ENCODE data around the gene PPRC1.

DNA sequence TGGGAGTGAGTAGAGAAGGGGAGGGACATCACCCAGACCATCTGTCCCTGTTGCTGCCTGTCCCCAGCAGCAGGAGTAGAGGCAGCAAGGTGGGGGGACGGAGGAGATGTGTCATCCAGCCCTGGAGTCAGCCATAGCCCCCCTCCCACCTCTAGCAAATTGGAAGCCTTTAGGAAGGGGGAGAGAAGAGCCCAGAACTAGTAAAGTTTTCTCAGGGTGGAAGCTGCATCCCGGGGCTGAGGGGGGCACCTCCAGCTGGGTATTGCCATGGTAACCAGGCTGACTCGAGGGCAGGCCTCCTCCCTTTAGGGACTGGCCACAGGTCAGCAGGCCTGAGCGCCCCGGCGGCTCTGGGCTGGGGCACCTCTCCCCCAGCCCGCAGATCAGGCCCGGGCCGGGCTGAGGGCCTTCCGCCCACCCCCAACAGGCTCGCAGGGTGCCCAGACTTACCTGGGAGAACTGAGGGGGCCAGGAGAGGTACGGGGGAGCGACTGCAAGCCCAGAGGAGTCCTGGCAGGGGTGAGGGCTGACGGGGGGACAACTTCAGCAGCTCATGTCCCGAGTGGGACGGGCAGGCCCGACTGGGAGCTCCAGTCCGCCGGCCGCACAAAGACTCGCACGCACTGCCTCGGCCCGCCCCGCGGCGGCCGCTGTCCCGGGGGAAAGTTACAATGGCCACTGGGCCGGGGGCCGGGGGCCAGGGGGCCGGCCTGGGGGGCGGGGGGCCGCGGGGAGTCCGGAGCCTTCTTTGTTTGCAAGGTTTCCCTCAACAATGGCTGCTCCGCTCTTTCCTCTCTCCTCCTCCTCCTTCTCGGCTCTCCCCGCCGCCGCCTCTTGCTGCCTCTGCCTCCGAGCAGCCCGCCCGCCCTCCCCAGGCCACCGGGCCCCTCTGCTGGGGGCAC lies 18.6 kb upstream of the PPRC1 start:
- TF ChIP-seq, protein P1, sequence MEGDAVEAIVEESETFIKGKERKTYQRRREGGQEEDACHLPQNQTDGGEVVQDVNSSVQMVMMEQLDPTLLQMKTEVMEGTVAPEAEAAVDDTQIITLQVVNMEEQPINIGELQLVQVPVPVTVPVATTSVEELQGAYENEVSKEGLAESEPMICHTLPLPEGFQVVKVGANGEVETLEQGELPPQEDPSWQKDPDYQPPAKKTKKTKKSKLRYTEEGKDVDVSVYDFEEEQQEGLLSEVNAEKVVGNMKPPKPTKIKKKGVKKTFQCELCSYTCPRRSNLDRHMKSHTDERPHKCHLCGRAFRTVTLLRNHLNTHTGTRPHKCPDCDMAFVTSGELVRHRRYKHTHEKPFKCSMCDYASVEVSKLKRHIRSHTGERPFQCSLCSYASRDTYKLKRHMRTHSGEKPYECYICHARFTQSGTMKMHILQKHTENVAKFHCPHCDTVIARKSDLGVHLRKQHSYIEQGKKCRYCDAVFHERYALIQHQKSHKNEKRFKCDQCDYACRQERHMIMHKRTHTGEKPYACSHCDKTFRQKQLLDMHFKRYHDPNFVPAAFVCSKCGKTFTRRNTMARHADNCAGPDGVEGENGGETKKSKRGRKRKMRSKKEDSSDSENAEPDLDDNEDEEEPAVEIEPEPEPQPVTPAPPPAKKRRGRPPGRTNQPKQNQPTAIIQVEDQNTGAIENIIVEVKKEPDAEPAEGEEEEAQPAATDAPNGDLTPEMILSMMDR (IDR thresholded peaks at IDR 0.05; ENCODE audit: low read depth, low read length, missing input control): no peak
- TF ChIP-seq SP1 (IDR thresholded peaks at IDR 0.05) (no peak), TAF1 (conservative IDR thresholded peaks at IDR 0.05) (no peak), GABPA (IDR thresholded peaks at IDR 0.05 in 1 of 2, conservative IDR thresholded peaks at IDR 0.05 in 1 of 2) (no peak), YY1 (IDR thresholded peaks at IDR 0.05) (no peak), HNF4A (conservative IDR thresholded peaks at IDR 0.05) (no peak), RXRA (IDR thresholded peaks at IDR 0.05) (no peak), JUND (IDR thresholded peaks at IDR 0.05) (no peak), RAD21 (IDR thresholded peaks at IDR 0.05) (no peak), NR2F2 (IDR thresholded peaks at IDR 0.05) (no peak), FOXA1 (IDR thresholded peaks at IDR 0.05) (no peak)
- TF ChIP-seq, protein P2, sequence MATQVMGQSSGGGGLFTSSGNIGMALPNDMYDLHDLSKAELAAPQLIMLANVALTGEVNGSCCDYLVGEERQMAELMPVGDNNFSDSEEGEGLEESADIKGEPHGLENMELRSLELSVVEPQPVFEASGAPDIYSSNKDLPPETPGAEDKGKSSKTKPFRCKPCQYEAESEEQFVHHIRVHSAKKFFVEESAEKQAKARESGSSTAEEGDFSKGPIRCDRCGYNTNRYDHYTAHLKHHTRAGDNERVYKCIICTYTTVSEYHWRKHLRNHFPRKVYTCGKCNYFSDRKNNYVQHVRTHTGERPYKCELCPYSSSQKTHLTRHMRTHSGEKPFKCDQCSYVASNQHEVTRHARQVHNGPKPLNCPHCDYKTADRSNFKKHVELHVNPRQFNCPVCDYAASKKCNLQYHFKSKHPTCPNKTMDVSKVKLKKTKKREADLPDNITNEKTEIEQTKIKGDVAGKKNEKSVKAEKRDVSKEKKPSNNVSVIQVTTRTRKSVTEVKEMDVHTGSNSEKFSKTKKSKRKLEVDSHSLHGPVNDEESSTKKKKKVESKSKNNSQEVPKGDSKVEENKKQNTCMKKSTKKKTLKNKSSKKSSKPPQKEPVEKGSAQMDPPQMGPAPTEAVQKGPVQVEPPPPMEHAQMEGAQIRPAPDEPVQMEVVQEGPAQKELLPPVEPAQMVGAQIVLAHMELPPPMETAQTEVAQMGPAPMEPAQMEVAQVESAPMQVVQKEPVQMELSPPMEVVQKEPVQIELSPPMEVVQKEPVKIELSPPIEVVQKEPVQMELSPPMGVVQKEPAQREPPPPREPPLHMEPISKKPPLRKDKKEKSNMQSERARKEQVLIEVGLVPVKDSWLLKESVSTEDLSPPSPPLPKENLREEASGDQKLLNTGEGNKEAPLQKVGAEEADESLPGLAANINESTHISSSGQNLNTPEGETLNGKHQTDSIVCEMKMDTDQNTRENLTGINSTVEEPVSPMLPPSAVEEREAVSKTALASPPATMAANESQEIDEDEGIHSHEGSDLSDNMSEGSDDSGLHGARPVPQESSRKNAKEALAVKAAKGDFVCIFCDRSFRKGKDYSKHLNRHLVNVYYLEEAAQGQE (IDR thresholded peaks at IDR 0.05): no peak
- TF ChIP-seq, protein P3, sequence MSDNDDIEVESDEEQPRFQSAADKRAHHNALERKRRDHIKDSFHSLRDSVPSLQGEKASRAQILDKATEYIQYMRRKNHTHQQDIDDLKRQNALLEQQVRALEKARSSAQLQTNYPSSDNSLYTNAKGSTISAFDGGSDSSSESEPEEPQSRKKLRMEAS (IDR thresholded peaks at IDR 0.05): no peak
- TF ChIP-seq, protein P4, sequence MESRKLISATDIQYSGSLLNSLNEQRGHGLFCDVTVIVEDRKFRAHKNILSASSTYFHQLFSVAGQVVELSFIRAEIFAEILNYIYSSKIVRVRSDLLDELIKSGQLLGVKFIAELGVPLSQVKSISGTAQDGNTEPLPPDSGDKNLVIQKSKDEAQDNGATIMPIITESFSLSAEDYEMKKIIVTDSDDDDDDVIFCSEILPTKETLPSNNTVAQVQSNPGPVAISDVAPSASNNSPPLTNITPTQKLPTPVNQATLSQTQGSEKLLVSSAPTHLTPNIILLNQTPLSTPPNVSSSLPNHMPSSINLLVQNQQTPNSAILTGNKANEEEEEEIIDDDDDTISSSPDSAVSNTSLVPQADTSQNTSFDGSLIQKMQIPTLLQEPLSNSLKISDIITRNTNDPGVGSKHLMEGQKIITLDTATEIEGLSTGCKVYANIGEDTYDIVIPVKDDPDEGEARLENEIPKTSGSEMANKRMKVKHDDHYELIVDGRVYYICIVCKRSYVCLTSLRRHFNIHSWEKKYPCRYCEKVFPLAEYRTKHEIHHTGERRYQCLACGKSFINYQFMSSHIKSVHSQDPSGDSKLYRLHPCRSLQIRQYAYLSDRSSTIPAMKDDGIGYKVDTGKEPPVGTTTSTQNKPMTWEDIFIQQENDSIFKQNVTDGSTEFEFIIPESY (IDR thresholded peaks at IDR 0.05): no peak
